OCI-LY7 (cell line): ENCODE measurements around the gene SNX24. TPM values are rescaled to one million over a fixed set of nuclear protein-coding genes. Genes with fewer than 3 reads are reported as not detected.

Source experiments
- BruUV-seq: library from RNA; stranded (reverse); fragments of 400-500 nt; replicated peaks from 2 replicates; lab custom pipeline; 2021; lab: Mats Ljungman, UMichigan
- CTCF ChIA-PET: fragments of 300-600 bp; sonication (Branson Sonifier 250); formaldehyde crosslinking; loops from one replicate; lab custom pipeline; 2022; ENCODE audit warnings: antibody characterized with exemption; ENCODE audit not compliant: unreplicated experiment; lab: Charles Lee
- POLR2A ChIA-PET: fragments of 300-600 bp; sonication (Branson Sonifier 250); formaldehyde crosslinking; loops from one replicate; lab custom pipeline; 2022; ENCODE audit warnings: antibody characterized with exemption; lab: Charles Lee
- DNase-seq: peaks from one replicate; pipeline ENCODE4 v3.0.0-alpha.2; 2015; ENCODE audit warnings: low spot score
- H2AFZ ChIP-seq: fragments of 200-600 bp; sonication (generic), shearing (Covaris generic); 2 replicates; pipeline ENCODE4 v1.6.1; 2014; ENCODE audit warnings: mild to moderate bottlenecking, antibody characterized with exemption, low read length, moderate library complexity
- H3K27ac ChIP-seq: fragments of 200-600 bp; sonication (generic); 2 replicates; pipeline ENCODE4 v1.5.1; 2014; ENCODE audit warnings: mixed run types, low read depth, mild to moderate bottlenecking, moderate library complexity, low read length, inconsistent platforms; ENCODE audit not compliant: poor library complexity, severe bottlenecking
- H3K36me3 ChIP-seq: fragments of 200-600 bp; sonication (generic); 2 replicates; pipeline ENCODE4 v1.6.1; 2014; ENCODE audit warnings: mild to moderate bottlenecking, antibody characterized with exemption, low read length, moderate library complexity, mixed read lengths; ENCODE audit not compliant: insufficient read depth
- H3K4me1 ChIP-seq: fragments of 200-600 bp; sonication (generic); 2 replicates; pipeline ENCODE4 v1.5.1; 2014; ENCODE audit warnings: mild to moderate bottlenecking, low read length; ENCODE audit not compliant: insufficient read depth, poor library complexity, severe bottlenecking
- H3K4me2 ChIP-seq: fragments of 200-600 bp; sonication (generic); 2 replicates; pipeline ENCODE4 v1.6.1; 2014; ENCODE audit warnings: mild to moderate bottlenecking, low read length
- H3K4me3 ChIP-seq: fragments of 200-600 bp; sonication (generic); 2 replicates; pipeline ENCODE4 v1.5.1; 2014; ENCODE audit warnings: mild to moderate bottlenecking, low read depth, low read length; ENCODE audit not compliant: poor library complexity, severe bottlenecking
- H3K79me2 ChIP-seq: fragments of 200-600 bp; sonication (generic); 2 replicates; pipeline ENCODE4 v1.6.1; 2016; ENCODE audit warnings: low read depth, mild to moderate bottlenecking, low read length, moderate library complexity, mixed read lengths; ENCODE audit not compliant: insufficient read depth
- H3K9me2 ChIP-seq: fragments of 200-600 bp; sonication (generic); 2 replicates; pipeline ENCODE4 v1.6.1; 2016; ENCODE audit warnings: mild to moderate bottlenecking, low read length, mixed read lengths; ENCODE audit not compliant: insufficient read depth
- H3K9me3 ChIP-seq: fragments of 200-600 bp; sonication (generic); 2 replicates; pipeline ENCODE4 v1.6.1; 2014; ENCODE audit warnings: mild to moderate bottlenecking, mixed run types, low read length, mixed read lengths
- H4K20me1 ChIP-seq: fragments of 200-600 bp; sonication (generic); 2 replicates; pipeline ENCODE4 v1.6.1; 2014; ENCODE audit warnings: mild to moderate bottlenecking, antibody characterized with exemption, low read length, moderate library complexity, mixed read lengths; ENCODE audit not compliant: insufficient read depth
- CTCF ChIP-seq: fragments of 200-600 bp; sonication (generic); conservative IDR thresholded peaks from 2 replicates; pipeline ENCODE4 v1.5.1; 2014; ENCODE audit warnings: mild to moderate bottlenecking, antibody characterized with exemption, low read length, moderate library complexity, mixed read lengths
- EZH2phosphoT487 ChIP-seq: fragments of 200-600 bp; sonication (generic); IDR thresholded peaks from 2 replicates; pipeline ENCODE4 v1.6.1; 2018; ENCODE audit warnings: low read depth, borderline replicate concordance, mild to moderate bottlenecking, mixed run types, antibody characterized with exemption, low read length, moderate library complexity, mixed read lengths
- intact Hi-C: fragments of 100-400 bp; cut with micrococcal nuclease; formaldehyde crosslinking; loops from one replicate; pipeline ENCODE4 v1.10.0; 2022; ENCODE audit not compliant: unreplicated experiment
- total RNA-seq, 2 experiments: library from RNA; depleted of rRNA in 1 of 2; stranded (reverse); fragments of >200 nt in 1 of 2; shearing (Covaris generic) in 1 of 2; gene quantifications; 2 replicates each; pipeline ENCODE4 v1.2.3, GENCODE V29; 2014 to 2022

The SNX24 gene
- total RNA-seq, 2 experiments from 2014 or later: 6.9 to 14.5 TPM

- CTCF ChIA-PET: no interaction called here
- no peak overlapping the region for H3K4me3 ChIP-seq
- H3K9me2 ChIP-seq: no peaks in the 10 kb centered on the region
- H3K9me3 ChIP-seq: no peaks in the 10 kb centered on the region
- no peak for DNase-seq
- no peak overlapping the region for H3K4me2 ChIP-seq
- no peak overlapping the region for H3K27ac ChIP-seq
- H3K4me1 ChIP-seq: no peaks in the 10 kb centered on the region
- POLR2A ChIA-PET: no interaction called here
- no peaks in the 10 kb centered on the region for H3K36me3 ChIP-seq
- no peaks in the 10 kb centered on the region for H4K20me1 ChIP-seq
- H3K79me2 ChIP-seq: no peaks in the 10 kb centered on the region
- intact Hi-C loops: no loop called here
- BruUV-seq: no TSS peak
- no peak overlapping the region for H2AFZ ChIP-seq
- TF ChIP-seq CTCF: no peak
- no peak for TF ChIP-seq EZH2phosphoT487
Measured at GRCh38 chr5:123014689-123015088, 169.3 kb downstream of the SNX24 start.

GRCh38 chr5:123028222-123028621 is 182.8 kb downstream of the SNX24 start:
- ChIA-PET CTCF (no interaction called here), POLR2A (no interaction called here)
- Histone ChIP-seq H4K20me1 (no peaks in the 10 kb centered on the region), H3K36me3 (no peaks in the 10 kb centered on the region), H3K4me1 (no peaks in the 10 kb centered on the region), H3K9me2 (no peaks in the 10 kb centered on the region), H3K27ac (no peak overlapping the region), H3K4me2 (no peak overlapping the region), H3K79me2 (no peaks in the 10 kb centered on the region), H2AFZ (no peak overlapping the region), H3K9me3 (no peaks in the 10 kb centered on the region), H3K4me3 (no peak overlapping the region)
- no peak for DNase-seq
- no TSS peak for BruUV-seq
- intact Hi-C loops: no loop called here
- TF ChIP-seq CTCF: no peak
- TF ChIP-seq EZH2phosphoT487: no peak

GRCh38 chr5:123033157-123033671 is 187.8 kb downstream of the SNX24 start:
- no peak for DNase-seq
- H4K20me1 ChIP-seq: no peaks in the 10 kb centered on the region
- H3K27ac ChIP-seq: no peak overlapping the region
- no TSS peak for BruUV-seq
- H3K4me3 ChIP-seq: no peak overlapping the region
- H3K9me3 ChIP-seq: no peaks in the 10 kb centered on the region
- ChIA-PET CTCF (no interaction called here), POLR2A (no interaction called here)
- H3K36me3 ChIP-seq: no peaks in the 10 kb centered on the region
- no peak overlapping the region for H3K4me2 ChIP-seq
- H3K4me1 ChIP-seq: no peaks in the 10 kb centered on the region
- intact Hi-C loops: no loop called here
- no peak overlapping the region for H2AFZ ChIP-seq
- no peaks in the 10 kb centered on the region for H3K79me2 ChIP-seq
- H3K9me2 ChIP-seq: no peaks in the 10 kb centered on the region
- no peak for TF ChIP-seq EZH2phosphoT487
- TF ChIP-seq CTCF: no peak
